Psoas muscle (tissue), 8 donors: ENCODE measurements around the gene ZNHIT2. TPM values are rescaled to one million over a fixed set of nuclear protein-coding genes. Genes with fewer than 3 reads are reported as not detected.

Experiments used
- ATAC-seq, 4 donors: fragments of 200-7000 bp; cut with Tn5 transposase; one replicate each; pipeline ENCODE4 v1.9.1; 2020; ENCODE audit warnings: moderate library complexity in 3 of 4, mild to moderate bottlenecking in 2 of 4
- DNase-seq, 2 donors: peaks; one replicate each; pipeline ENCODE4 v3.0.0-alpha.2; 2020
- H3K27ac ChIP-seq: fragments of 200-600 bp; one replicate; pipeline ENCODE4 v1.8.0; 2022
- H3K27me3 ChIP-seq, 3 donors: fragments of 200-600 bp in 1 of 3; one replicate each; pipeline versions ENCODE4 v1.6.1 to v1.8.0; 2013 to 2022; ENCODE audit warnings: low read length in 2 of 3, mild to moderate bottlenecking in 2 of 3, moderate library complexity in 1 of 3; ENCODE audit not compliant: insufficient read depth in 3 of 3
- H3K36me3 ChIP-seq, 2 donors: fragments of 200-600 bp in 1 of 2; one replicate each; pipeline versions ENCODE4 v1.6.1 to v1.8.0; 2013 to 2022; ENCODE audit warnings: low read depth in 1 of 2, mild to moderate bottlenecking in 1 of 2, moderate library complexity in 1 of 2; ENCODE audit not compliant: insufficient read depth in 1 of 2
- H3K4me1 ChIP-seq: fragments of 200-600 bp; one replicate; pipeline ENCODE4 v1.8.0; 2022
- H3K4me3 ChIP-seq: fragments of 200-600 bp; one replicate; pipeline ENCODE4 v1.8.0; 2022; ENCODE audit warnings: mild to moderate bottlenecking
- H3K9me3 ChIP-seq: fragments of 200-600 bp; one replicate; pipeline ENCODE4 v1.8.0; 2022
- WGBS, 3 donors: extraction: QIAGEN DNeasy Blood & Tissue Kit; methylation state at CpG; one replicate each; pipeline versions ENCODE4 v1.1.6 to v1.1.7; 2013; 5-methylcytosine and 5-hydroxymethylcytosine counted together
- intact Hi-C, 2 donors: fragments of 100-400 bp; cut with DNase I; formaldehyde crosslinking; loops; one replicate each; pipeline versions ENCODE4 v1.11.0 to v1.14.2; 2022
- polyA plus RNA-seq, 3 donors: library from polyadenylated mRNA; stranded (reverse); fragments of 200-250 nt; gene quantifications; one replicate each; pipeline ENCODE4 v1.2.3, GENCODE V29; 2013
- total RNA-seq, 4 donors: library from RNA; stranded (reverse); fragmentation: NEBNext Ultra II Directional in 2 of 4; extraction: Animal tissue kit (Norgen Biotek cat#: 25700) in 2 of 4; gene quantifications; one replicate each; pipeline versions ENCODE4 v1.2.1 to v1.2.4, GENCODE V29; 2021 to 2023
- TF ChIP-seq, protein P1 (sequence below): fragments of 200-600 bp; IDR thresholded peaks from one replicate; pipeline ENCODE4 v1.8.0; 2022; ENCODE audit warnings: antibody characterized with exemption
- donor health status: healthy with polysubstance abuse.
- donor health status: DM: no; HTN: no; CAD: no; lungs with moderate emphysema.
- donor health status: Bipolar disorder and iron deficiency.
- donor health status: healthy.
- donor health status: DM: yes; HTN: yes; CAD: no.
- donor health status: DM: no; HTN: no; CAD: no.
- donor health status: DM: no; HTN: no; CAD: no.
- donor health status: DM: yes; HTN: yes; CAD: no.

ZNHIT2 gene
- total and polyA plus RNA-seq, 7 donors: 8.6 to 25.7 (median 16.1) TPM

DNA sequence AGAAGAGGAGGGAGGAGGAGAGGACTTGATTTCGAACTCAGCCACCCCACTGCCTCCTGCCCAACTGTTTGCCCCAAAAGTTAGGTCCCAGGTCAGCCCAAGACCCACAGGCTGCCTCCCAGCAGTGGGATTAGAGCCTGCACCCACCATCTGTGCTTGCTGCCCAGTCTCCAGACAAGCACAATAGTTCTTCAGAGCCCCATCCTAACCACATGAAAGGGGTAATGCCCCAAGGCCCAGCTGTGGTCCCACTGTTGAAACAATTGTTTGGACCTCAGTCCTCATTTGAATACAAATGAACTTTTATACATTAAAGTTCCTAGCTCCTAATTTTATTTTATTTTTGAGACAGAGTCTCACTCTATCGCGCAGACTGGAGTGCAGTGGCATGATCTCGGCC lies 26.9 kb downstream of the ZNHIT2 start:
- Histone ChIP-seq H3K4me3 (no peak overlapping the region), H3K27me3 (no peaks in the 10 kb centered on the region), H3K36me3 (peaks cover 3 to 43% of the 10 kb centered on the region in 2 donors), H3K27ac (no peak overlapping the region), H3K4me1 (peaks cover 2% of the 10 kb centered on the region), H3K9me3 (no peaks in the 10 kb centered on the region)
- 93 to 95% (median 94%) methylated on average over 4 of the region's 4 CpGs for WGBS, 3 donors
- intact Hi-C loops: no loop called here
- TF ChIP-seq, protein P1, sequence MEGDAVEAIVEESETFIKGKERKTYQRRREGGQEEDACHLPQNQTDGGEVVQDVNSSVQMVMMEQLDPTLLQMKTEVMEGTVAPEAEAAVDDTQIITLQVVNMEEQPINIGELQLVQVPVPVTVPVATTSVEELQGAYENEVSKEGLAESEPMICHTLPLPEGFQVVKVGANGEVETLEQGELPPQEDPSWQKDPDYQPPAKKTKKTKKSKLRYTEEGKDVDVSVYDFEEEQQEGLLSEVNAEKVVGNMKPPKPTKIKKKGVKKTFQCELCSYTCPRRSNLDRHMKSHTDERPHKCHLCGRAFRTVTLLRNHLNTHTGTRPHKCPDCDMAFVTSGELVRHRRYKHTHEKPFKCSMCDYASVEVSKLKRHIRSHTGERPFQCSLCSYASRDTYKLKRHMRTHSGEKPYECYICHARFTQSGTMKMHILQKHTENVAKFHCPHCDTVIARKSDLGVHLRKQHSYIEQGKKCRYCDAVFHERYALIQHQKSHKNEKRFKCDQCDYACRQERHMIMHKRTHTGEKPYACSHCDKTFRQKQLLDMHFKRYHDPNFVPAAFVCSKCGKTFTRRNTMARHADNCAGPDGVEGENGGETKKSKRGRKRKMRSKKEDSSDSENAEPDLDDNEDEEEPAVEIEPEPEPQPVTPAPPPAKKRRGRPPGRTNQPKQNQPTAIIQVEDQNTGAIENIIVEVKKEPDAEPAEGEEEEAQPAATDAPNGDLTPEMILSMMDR: no peak
- DNase-seq: no peak
- ATAC-seq: no peak

DNA sequence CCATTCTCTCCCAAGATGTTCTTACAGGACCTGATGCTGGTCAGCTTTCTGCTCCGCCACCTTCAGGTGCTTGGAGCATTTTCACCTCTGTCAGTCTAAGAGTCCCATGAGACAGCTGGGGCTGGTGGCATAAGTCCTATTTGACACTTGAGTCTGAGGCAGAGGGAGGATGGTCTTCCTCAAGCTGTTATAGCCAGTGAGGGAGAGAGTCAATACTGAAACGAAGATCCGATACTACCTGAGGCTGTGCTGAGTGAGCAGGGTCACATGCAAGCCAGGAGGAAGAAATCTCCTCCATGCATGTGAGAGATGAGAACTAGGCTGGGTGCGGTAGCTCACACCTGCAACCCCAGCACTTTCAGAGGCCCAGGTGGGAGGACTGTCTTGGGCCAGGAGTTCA lies 27.9 kb downstream of the ZNHIT2 start:
- Histone ChIP-seq H3K9me3 (no peaks in the 10 kb centered on the region), H3K27ac (no peak overlapping the region), H3K4me3 (no peak overlapping the region), H3K4me1 (peaks cover 12% of the 10 kb centered on the region), H3K27me3 (no peaks in the 10 kb centered on the region), H3K36me3 (peaks cover 3 to 50% of the 10 kb centered on the region in 2 donors)
- DNase-seq (no peak), ATAC-seq (no peak)
- intact Hi-C loops: no loop called here
- TF ChIP-seq, protein P1: no peak
- WGBS, 3 donors: 92 to 95% (median 94%) methylated on average over 4 of the region's 4 CpGs

DNA sequence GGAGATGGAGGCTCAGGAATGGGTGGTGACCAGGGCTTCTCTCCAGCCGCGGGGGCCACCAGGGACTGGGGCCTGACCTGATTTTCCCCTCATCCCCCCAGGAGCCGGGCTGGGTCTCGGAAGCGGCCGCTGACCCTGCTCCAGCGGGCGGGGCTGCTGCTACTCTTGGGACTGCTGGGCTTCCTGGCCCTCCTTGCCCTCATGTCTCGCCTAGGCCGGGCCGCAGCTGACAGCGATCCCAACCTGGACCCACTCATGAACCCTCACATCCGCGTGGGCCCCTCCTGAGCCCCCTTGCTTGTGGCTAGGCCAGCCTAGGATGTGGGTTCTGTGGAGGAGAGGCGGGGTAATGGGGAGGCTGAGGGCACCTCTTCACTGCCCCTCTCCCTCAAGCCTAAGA lies 29.7 kb downstream of the ZNHIT2 start:
- WGBS, 3 donors: 89 to 91% (median 90%) methylated on average over 15 of the region's 15 CpGs
- TF ChIP-seq, protein P1: no peak
- Histone ChIP-seq H3K4me3 (no peak overlapping the region), H3K9me3 (no peaks in the 10 kb centered on the region), H3K27ac (no peak overlapping the region), H3K36me3 (peaks cover 3 to 50% of the 10 kb centered on the region in 2 donors), H3K4me1 (peaks cover 23% of the 10 kb centered on the region), H3K27me3 (no peaks in the 10 kb centered on the region)
- intact Hi-C loops: no loop called here
- DNase-seq (no peak), ATAC-seq (no peak)

DNA sequence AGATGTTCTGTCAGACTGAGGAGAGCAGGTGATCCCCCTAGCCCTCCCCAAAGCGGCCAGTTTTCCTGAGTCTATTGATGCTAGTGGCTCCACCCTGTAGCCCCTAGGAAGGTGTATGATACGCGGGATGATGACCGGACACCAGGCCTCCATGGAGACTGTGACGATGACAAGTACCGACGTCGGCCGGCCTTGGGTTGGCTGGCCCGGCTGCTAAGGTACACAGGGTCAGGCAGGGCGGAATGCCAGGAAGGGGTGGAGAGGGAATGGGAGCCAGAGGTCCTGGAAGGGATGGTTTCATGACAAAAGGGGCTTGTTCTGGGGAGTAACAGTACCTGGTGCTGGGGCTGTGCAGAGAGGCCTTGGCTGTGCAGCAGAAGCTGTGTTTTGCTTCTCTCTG lies 30.3 kb downstream of the ZNHIT2 start:
- TF ChIP-seq, protein P1: no peak
- Histone ChIP-seq H3K27ac (no peak overlapping the region), H3K4me3 (no peak overlapping the region), H3K27me3 (no peaks in the 10 kb centered on the region), H3K36me3 (peaks cover 3 to 50% of the 10 kb centered on the region in 2 donors), H3K9me3 (no peaks in the 10 kb centered on the region), H3K4me1 (peaks cover 23% of the 10 kb centered on the region)
- intact Hi-C loops: no loop called here
- ATAC-seq: no peak
- DNase-seq: no peak
- 84 to 91% (median 88%) methylated on average over 11 of the region's 11 CpGs for WGBS, 3 donors

DNA sequence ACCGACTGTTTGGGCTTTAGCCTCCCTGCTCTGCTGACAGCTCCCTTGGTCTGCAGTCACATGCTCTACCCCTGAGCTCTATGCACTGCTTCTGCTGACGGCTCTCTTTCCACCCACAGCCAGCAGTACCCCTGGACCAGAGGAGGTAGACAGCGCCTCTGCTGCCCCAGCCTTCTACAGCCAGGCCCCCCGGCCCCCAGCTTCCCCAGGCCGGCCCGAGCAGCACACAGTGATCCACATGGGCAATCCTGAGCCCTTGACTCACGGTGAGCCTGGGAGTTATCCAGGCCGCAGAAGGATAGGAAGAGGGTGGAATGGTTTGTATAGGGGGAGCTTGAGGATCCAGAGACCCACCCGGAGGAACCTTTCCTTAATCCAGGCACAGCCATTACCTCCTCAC lies 30.7 kb downstream of the ZNHIT2 start:
- no peak overlapping the region for H3K27ac ChIP-seq
- TF ChIP-seq, protein P1: no peak
- peaks cover 3 to 50% of the 10 kb centered on the region in 2 donors for H3K36me3 ChIP-seq
- DNase-seq (no peak), ATAC-seq (no peak)
- H3K4me1 ChIP-seq: peaks cover 23% of the 10 kb centered on the region
- H3K27me3 ChIP-seq: no peaks in the 10 kb centered on the region
- H3K4me3 ChIP-seq: no peak overlapping the region
- intact Hi-C loops: no loop called here
- 88 to 91% (median 90%) methylated on average over 9 of the region's 9 CpGs for WGBS, 3 donors
- no peaks in the 10 kb centered on the region for H3K9me3 ChIP-seq
